ENCODE data around the gene CISD3. TPM values are rescaled to one million over a fixed set of nuclear protein-coding genes. Genes with fewer than 3 reads are reported as not detected.

The CISD3 gene
- total RNA-seq, 1 donor = 6.5 TPM

GRCh38 chr17:38753071-38753506 is 22.9 kb downstream of the CISD3 start:
- TF ChIP-seq, protein P1, sequence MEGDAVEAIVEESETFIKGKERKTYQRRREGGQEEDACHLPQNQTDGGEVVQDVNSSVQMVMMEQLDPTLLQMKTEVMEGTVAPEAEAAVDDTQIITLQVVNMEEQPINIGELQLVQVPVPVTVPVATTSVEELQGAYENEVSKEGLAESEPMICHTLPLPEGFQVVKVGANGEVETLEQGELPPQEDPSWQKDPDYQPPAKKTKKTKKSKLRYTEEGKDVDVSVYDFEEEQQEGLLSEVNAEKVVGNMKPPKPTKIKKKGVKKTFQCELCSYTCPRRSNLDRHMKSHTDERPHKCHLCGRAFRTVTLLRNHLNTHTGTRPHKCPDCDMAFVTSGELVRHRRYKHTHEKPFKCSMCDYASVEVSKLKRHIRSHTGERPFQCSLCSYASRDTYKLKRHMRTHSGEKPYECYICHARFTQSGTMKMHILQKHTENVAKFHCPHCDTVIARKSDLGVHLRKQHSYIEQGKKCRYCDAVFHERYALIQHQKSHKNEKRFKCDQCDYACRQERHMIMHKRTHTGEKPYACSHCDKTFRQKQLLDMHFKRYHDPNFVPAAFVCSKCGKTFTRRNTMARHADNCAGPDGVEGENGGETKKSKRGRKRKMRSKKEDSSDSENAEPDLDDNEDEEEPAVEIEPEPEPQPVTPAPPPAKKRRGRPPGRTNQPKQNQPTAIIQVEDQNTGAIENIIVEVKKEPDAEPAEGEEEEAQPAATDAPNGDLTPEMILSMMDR (IDR thresholded peaks at IDR 0.05; ENCODE audit: insufficient read depth, low read length) = no peak
- no peak for DNase-seq (ENCODE audit: low read depth)
- peak overlapping the region; percentile 100 for H3K4me3 ChIP-seq (ENCODE audit: low read depth, low read length)

DNA sequence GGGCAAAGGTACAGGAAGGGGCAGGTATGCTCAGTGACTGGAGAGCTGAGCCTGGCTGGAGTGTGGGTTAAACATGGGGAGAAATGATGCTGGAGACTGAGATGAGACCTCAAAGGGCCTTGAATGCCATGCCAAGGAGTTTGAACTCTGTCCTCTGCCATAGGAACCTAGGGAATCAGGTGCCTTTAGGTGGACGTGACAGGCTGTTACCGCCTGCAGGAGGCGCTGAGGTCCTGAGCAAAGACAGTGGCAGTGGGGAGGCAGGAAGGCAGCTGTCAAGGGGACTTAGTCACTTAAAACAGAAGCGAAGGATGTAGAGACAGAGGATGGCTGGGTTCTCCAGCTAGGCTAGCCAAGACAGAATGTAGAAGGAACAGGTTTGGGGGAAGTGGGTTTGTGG is 31.5 kb downstream of the CISD3 start:
- no peak overlapping the region for H3K4me3 ChIP-seq (ENCODE audit: low read depth, low read length)
- DNase-seq (ENCODE audit: low read depth) = no peak
- TF ChIP-seq, protein P1 (IDR thresholded peaks at IDR 0.05; ENCODE audit: insufficient read depth, low read length) = peak; percentile 21

GRCh38 chr17:38762231-38762630 is 32.1 kb downstream of the CISD3 start:
- TF ChIP-seq, protein P1 (IDR thresholded peaks at IDR 0.05; ENCODE audit: insufficient read depth, low read length) = no peak
- H3K4me3 ChIP-seq (ENCODE audit: low read depth, low read length) = no peak overlapping the region
- no peak for DNase-seq (ENCODE audit: low read depth)

DNA sequence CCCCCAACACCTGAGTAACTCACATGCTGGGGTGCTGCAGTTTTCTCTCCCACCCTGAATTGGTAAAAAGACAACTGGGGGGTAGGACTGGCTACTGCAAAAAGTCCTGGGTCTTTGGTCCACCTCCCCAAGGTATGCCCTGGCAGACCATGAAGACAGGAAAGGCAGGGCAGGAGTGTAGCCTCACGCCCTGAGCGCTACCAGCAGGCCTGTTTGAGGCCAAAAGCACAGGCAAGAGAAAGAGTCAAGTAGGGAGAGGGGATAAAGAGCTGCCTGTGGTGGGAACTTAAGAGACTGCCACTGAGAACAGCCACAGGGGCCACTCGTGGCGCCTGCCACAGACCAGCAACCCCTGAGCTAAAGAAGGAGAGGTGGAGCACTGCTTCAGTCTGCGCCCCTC is 36.2 kb downstream of the CISD3 start:
- TF ChIP-seq, protein P1 (IDR thresholded peaks at IDR 0.05; ENCODE audit: insufficient read depth, low read length) = no peak
- no peak for DNase-seq (ENCODE audit: low read depth)
- no peak overlapping the region for H3K4me3 ChIP-seq (ENCODE audit: low read depth, low read length)

GRCh38 chr17:38768417-38768816 is 38.3 kb downstream of the CISD3 start:
- TF ChIP-seq, protein P1 (IDR thresholded peaks at IDR 0.05; ENCODE audit: insufficient read depth, low read length) = no peak
- H3K4me3 ChIP-seq (ENCODE audit: low read depth, low read length) = no peak overlapping the region
- no peak for DNase-seq (ENCODE audit: low read depth)

- TF ChIP-seq, protein P1 (IDR thresholded peaks at IDR 0.05; ENCODE audit: insufficient read depth, low read length) = no peak
- no peak for DNase-seq (ENCODE audit: low read depth)
- no peak overlapping the region for H3K4me3 ChIP-seq (ENCODE audit: low read depth, low read length)
These were observed 43.1 kb downstream of the CISD3 start for GRCh38 chr17:38773258-38773657.

- DNase-seq (ENCODE audit: low read depth) = no peak
These were observed 47.6 kb downstream of the CISD3 start for GRCh38 chr17:38777641-38778250.

More at GRCh38 chr17:38777641-38778250, 47.6 kb downstream of the CISD3 start:
- TF ChIP-seq, protein P1 (IDR thresholded peaks at IDR 0.05; ENCODE audit: insufficient read depth, low read length) = no peak
- H3K4me3 ChIP-seq (ENCODE audit: low read depth, low read length) = no peak overlapping the region

Measured in fibroblast of the aortic adventitia (primary cell).